SU-DHL-6 (cell line): ENCODE results near the gene CDCP2.

Source experiments
- EZH2phosphoT487 ChIP-seq: fragments of 200-600 bp; sonication (generic), shearing (Covaris generic); conservative IDR thresholded peaks from 2 replicates; pipeline ENCODE4 v1.6.1; 2018; ENCODE audit warnings: mild to moderate bottlenecking, antibody characterized with exemption, low read length, moderate library complexity, mixed read lengths
- TF ChIP-seq, protein P1 (sequence below): fragments of 200-600 bp; sonication (generic); IDR thresholded peaks from one replicate; pipeline ENCODE4 v1.5.1; 2017; ENCODE audit warnings: antibody characterized with exemption, mild to moderate bottlenecking, low read length, moderate library complexity; ENCODE audit not compliant: insufficient read depth, poor library complexity, severe bottlenecking

DNA sequence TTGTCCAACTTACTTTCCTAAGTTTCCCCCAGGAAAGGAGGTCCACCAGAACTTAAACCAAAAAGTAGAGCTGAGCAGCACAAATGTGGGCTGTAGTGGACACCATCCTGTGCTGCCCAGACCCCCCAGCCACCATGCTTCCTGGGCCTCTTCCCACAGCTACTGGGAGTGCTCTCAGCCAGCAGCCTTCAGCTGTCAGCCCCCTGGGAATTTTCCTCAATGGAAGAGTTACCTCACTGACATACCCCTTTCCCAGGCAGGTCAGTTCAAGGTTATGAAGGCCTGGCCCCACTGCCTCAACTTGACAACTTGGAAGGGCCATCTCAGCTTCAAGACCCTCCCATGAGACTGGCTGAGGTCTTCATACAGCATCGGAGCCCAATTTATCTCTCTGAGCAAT, 47.7 kb downstream of the CDCP2 start:
- TF ChIP-seq, protein P1, sequence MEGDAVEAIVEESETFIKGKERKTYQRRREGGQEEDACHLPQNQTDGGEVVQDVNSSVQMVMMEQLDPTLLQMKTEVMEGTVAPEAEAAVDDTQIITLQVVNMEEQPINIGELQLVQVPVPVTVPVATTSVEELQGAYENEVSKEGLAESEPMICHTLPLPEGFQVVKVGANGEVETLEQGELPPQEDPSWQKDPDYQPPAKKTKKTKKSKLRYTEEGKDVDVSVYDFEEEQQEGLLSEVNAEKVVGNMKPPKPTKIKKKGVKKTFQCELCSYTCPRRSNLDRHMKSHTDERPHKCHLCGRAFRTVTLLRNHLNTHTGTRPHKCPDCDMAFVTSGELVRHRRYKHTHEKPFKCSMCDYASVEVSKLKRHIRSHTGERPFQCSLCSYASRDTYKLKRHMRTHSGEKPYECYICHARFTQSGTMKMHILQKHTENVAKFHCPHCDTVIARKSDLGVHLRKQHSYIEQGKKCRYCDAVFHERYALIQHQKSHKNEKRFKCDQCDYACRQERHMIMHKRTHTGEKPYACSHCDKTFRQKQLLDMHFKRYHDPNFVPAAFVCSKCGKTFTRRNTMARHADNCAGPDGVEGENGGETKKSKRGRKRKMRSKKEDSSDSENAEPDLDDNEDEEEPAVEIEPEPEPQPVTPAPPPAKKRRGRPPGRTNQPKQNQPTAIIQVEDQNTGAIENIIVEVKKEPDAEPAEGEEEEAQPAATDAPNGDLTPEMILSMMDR: no peak
- no peak for TF ChIP-seq EZH2phosphoT487
